ENCODE results near the gene GAS2L2.

Gene GAS2L2

GRCh38 chr17:35728551-35728950 is 24.5 kb downstream of the GAS2L2 start:
- in situ Hi-C loops (cut with HindIII; ENCODE audit: low pct_unique_long_range_greater_than_20kb, low sequenced_read_pairs): loop anchor here (25.0 kb wide), 1 partner anchor 116 kb away; no protein-coding TSS in a partner anchor
- TF ChIP-seq JUND (IDR thresholded peaks at IDR 0.05; ENCODE audit: low read depth): no peak
- no peak for DNase-seq (ENCODE audit: low read depth in 1 of 2, low spot score in 1 of 2)

GRCh38 chr17:35727635-35728034 is 25.4 kb downstream of the GAS2L2 start:
- in situ Hi-C loops (cut with HindIII; ENCODE audit: low pct_unique_long_range_greater_than_20kb, low sequenced_read_pairs): loop anchor here (25.0 kb wide), 1 partner anchor 115 kb away; no protein-coding TSS in a partner anchor
- no peak for TF ChIP-seq JUND (IDR thresholded peaks at IDR 0.05; ENCODE audit: low read depth)
- no peak for DNase-seq (ENCODE audit: low read depth in 1 of 2, low spot score in 1 of 2)

GRCh38 chr17:35726953-35727460 is 26.0 kb downstream of the GAS2L2 start:
- no peak for TF ChIP-seq JUND (IDR thresholded peaks at IDR 0.05; ENCODE audit: low read depth)
- DNase-seq (ENCODE audit: low read depth in 1 of 2, low spot score in 1 of 2): no peak
- in situ Hi-C loops (cut with HindIII; ENCODE audit: low pct_unique_long_range_greater_than_20kb, low sequenced_read_pairs): loop anchor here (25.0 kb wide), 1 partner anchor 115 kb away; no protein-coding TSS in a partner anchor

- DNase-seq (ENCODE audit: low read depth in 1 of 2, low spot score in 1 of 2): peak in 1 of 2 experiments; percentile 77
- in situ Hi-C loops (cut with HindIII; ENCODE audit: low pct_unique_long_range_greater_than_20kb, low sequenced_read_pairs): loop anchor here (25.0 kb wide), 1 partner anchor 114 kb away; no protein-coding TSS in a partner anchor
- TF ChIP-seq JUND (IDR thresholded peaks at IDR 0.05; ENCODE audit: low read depth): no peak
Measured at GRCh38 chr17:35726127-35726952, 26.7 kb downstream of the GAS2L2 start.

- in situ Hi-C loops (cut with HindIII; ENCODE audit: low pct_unique_long_range_greater_than_20kb, low sequenced_read_pairs): loop anchor here (25.0 kb wide), 1 partner anchor 113 kb away; no protein-coding TSS in a partner anchor
- no peak for TF ChIP-seq JUND (IDR thresholded peaks at IDR 0.05; ENCODE audit: low read depth)
- no peak for DNase-seq (ENCODE audit: low read depth in 1 of 2, low spot score in 1 of 2)
Measured at GRCh38 chr17:35725802-35726126, 27.3 kb downstream of the GAS2L2 start.

- DNase-seq (ENCODE audit: low read depth in 1 of 2, low spot score in 1 of 2): no peak
- no peak for TF ChIP-seq JUND (IDR thresholded peaks at IDR 0.05; ENCODE audit: low read depth)
- in situ Hi-C loops (cut with HindIII; ENCODE audit: low pct_unique_long_range_greater_than_20kb, low sequenced_read_pairs): loop anchor here (25.0 kb wide), 1 partner anchor 113 kb away; no protein-coding TSS in a partner anchor
Measured at GRCh38 chr17:35725058-35725457, 28.0 kb downstream of the GAS2L2 start.

GRCh38 chr17:35723735-35724134 is 29.3 kb downstream of the GAS2L2 start:
- no peak for TF ChIP-seq JUND (IDR thresholded peaks at IDR 0.05; ENCODE audit: low read depth)
- DNase-seq (ENCODE audit: low read depth in 1 of 2, low spot score in 1 of 2): no peak
- in situ Hi-C loops (cut with HindIII; ENCODE audit: low pct_unique_long_range_greater_than_20kb, low sequenced_read_pairs): no loop called here

GRCh38 chr17:35717475-35717874 is 35.6 kb downstream of the GAS2L2 start:
- in situ Hi-C loops (cut with HindIII; ENCODE audit: low pct_unique_long_range_greater_than_20kb, low sequenced_read_pairs): no loop called here
- DNase-seq (ENCODE audit: low read depth in 1 of 2, low spot score in 1 of 2): no peak
- TF ChIP-seq JUND (IDR thresholded peaks at IDR 0.05; ENCODE audit: low read depth): no peak

- peak in 1 of 2 experiments; percentile 89 for DNase-seq (ENCODE audit: low read depth in 1 of 2, low spot score in 1 of 2)
- in situ Hi-C loops (cut with HindIII; ENCODE audit: low pct_unique_long_range_greater_than_20kb, low sequenced_read_pairs): no loop called here
- peak; percentile 9; the same call in 1 of the 2 replicates for TF ChIP-seq JUND (IDR thresholded peaks at IDR 0.05; ENCODE audit: low read depth)
Measured at GRCh38 chr17:35716897-35717465, 36.1 kb downstream of the GAS2L2 start.

GRCh38 chr17:35716173-35716572 is 36.9 kb downstream of the GAS2L2 start:
- no peak for TF ChIP-seq JUND (IDR thresholded peaks at IDR 0.05; ENCODE audit: low read depth)
- no peak for DNase-seq (ENCODE audit: low read depth in 1 of 2, low spot score in 1 of 2)
- in situ Hi-C loops (cut with HindIII; ENCODE audit: low pct_unique_long_range_greater_than_20kb, low sequenced_read_pairs): no loop called here

- DNase-seq (ENCODE audit: low read depth in 1 of 2, low spot score in 1 of 2): no peak
- TF ChIP-seq JUND (IDR thresholded peaks at IDR 0.05; ENCODE audit: low read depth): no peak
- in situ Hi-C loops (cut with HindIII; ENCODE audit: low pct_unique_long_range_greater_than_20kb, low sequenced_read_pairs): no loop called here
Measured at GRCh38 chr17:35715416-35715815, 37.6 kb downstream of the GAS2L2 start.

GRCh38 chr17:35714988-35715387 is 38.1 kb downstream of the GAS2L2 start:
- TF ChIP-seq JUND (IDR thresholded peaks at IDR 0.05; ENCODE audit: low read depth): no peak
- in situ Hi-C loops (cut with HindIII; ENCODE audit: low pct_unique_long_range_greater_than_20kb, low sequenced_read_pairs): no loop called here
- DNase-seq (ENCODE audit: low read depth in 1 of 2, low spot score in 1 of 2): no peak
